GM18505 (cell line): Measurements from ENCODE around the gene HS3ST5.

Source experiments
- ATAC-seq: cut with Tn5 transposase; IDR thresholded peaks from one replicate; pipeline ENCODE4 v1.9.1; 2021; ENCODE audit not compliant: unreplicated experiment
- POLR2A ChIP-seq: IDR thresholded peaks from 4 replicates; pipeline ENCODE4 v1.6.1; 2011; ENCODE audit warnings: borderline replicate concordance; ENCODE audit not compliant: insufficient read depth, insufficient read length; ENCODE audit errors: extremely low read depth

HS3ST5 gene

GRCh38 chr6:114181664-114182063 lies 161.2 kb downstream of the HS3ST5 start:
- TF ChIP-seq POLR2A: no peak
- ATAC-seq: no peak

GRCh38 chr6:114179411-114179810 lies 163.4 kb downstream of the HS3ST5 start:
- TF ChIP-seq POLR2A: no peak
- no peak for ATAC-seq

- ATAC-seq: no peak
- no peak for TF ChIP-seq POLR2A
Measured at GRCh38 chr6:114176726-114177125, 166.1 kb downstream of the HS3ST5 start.

GRCh38 chr6:114172576-114173260 lies 170.1 kb downstream of the HS3ST5 start:
- no peak for TF ChIP-seq POLR2A
- no peak for ATAC-seq

- TF ChIP-seq POLR2A: no peak
- ATAC-seq: no peak
Measured at GRCh38 chr6:114171473-114171872, 171.3 kb downstream of the HS3ST5 start.

- no peak for ATAC-seq
- no peak for TF ChIP-seq POLR2A
Measured at GRCh38 chr6:114170958-114171387, 171.8 kb downstream of the HS3ST5 start.

- TF ChIP-seq POLR2A: no peak
- ATAC-seq: no peak
Measured at GRCh38 chr6:114170372-114170771, 172.5 kb downstream of the HS3ST5 start.

GRCh38 chr6:114169763-114170162 lies 173.1 kb downstream of the HS3ST5 start:
- TF ChIP-seq POLR2A: no peak
- no peak for ATAC-seq

GRCh38 chr6:114167583-114168576 lies 174.9 kb downstream of the HS3ST5 start:
- no peak for TF ChIP-seq POLR2A
- no peak for ATAC-seq

- ATAC-seq: no peak
- no peak for TF ChIP-seq POLR2A
Measured at GRCh38 chr6:114164207-114164606, 178.6 kb downstream of the HS3ST5 start.

- no peak for ATAC-seq
- TF ChIP-seq POLR2A: no peak
Measured at GRCh38 chr6:114162691-114163347, 180.0 kb downstream of the HS3ST5 start.

GRCh38 chr6:114160881-114161280 lies 181.9 kb downstream of the HS3ST5 start:
- TF ChIP-seq POLR2A: no peak
- no peak for ATAC-seq

GRCh38 chr6:114159727-114160126 lies 183.1 kb downstream of the HS3ST5 start:
- no peak for ATAC-seq
- TF ChIP-seq POLR2A: no peak
